HG02642 (cell line): ENCODE data around the gene TMA7.
"Not testable (repeated sequence)": the region's sequence is repeated elsewhere in the genome, so short reads cannot be mapped to it uniquely, and the experiment has no call there.

Source experiments
- ATAC-seq: cut with Tn5 transposase; IDR thresholded peaks from one replicate; pipeline ENCODE4 v1.9.1; 2021; ENCODE audit warnings: mild to moderate bottlenecking; ENCODE audit not compliant: unreplicated experiment, poor library complexity

The TMA7 gene

DNA sequence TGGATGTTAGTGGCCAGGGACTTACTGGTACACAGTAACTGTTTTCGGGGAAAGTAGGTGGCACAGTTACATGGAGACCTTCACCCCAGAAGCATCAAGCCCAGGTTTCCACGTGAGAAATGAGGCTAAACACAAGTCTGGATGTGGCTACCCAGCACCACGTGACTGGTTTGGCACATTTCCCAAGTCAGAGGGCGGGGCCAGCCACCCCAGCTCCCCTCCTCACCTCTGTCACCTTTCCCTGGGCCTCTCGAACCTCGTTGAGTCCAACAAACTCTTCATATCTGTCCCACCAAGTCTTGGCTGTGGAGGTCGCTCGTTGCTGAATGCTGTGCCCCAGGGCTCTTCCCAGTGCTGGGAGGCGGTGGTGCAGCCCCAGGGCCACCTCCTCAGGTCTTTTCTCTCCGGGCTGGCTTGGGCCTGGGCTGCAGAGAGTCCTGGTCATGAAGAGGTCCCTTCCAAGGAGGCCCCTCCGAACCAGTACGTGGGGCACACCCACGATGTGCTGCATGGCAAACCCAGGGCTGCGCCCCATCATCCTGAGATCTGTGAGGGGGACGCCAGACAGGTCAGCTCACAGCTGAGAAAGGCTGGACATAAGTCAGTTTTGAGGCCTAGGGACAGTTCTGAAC, 5.3 kb upstream of the TMA7 start:
- no peak for ATAC-seq

DNA sequence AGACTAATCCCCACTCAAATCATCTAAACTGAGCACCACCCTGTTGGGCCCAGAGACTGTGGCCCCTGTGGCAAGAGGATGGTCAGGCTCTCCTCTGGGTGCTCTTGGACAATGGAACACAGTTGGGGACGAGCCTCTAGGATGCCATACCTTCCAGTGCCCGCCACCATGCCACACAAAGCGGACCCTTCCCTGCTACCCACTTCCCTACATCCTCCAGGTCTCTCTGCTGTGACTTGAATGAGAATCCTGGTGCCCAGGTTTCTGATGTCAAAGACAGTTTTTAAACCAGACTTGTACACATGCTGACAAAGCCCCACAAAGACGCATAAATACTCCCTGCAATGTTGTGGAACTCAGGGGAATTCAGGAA, 4.8 kb upstream of the TMA7 start:
- ATAC-seq = no peak

DNA sequence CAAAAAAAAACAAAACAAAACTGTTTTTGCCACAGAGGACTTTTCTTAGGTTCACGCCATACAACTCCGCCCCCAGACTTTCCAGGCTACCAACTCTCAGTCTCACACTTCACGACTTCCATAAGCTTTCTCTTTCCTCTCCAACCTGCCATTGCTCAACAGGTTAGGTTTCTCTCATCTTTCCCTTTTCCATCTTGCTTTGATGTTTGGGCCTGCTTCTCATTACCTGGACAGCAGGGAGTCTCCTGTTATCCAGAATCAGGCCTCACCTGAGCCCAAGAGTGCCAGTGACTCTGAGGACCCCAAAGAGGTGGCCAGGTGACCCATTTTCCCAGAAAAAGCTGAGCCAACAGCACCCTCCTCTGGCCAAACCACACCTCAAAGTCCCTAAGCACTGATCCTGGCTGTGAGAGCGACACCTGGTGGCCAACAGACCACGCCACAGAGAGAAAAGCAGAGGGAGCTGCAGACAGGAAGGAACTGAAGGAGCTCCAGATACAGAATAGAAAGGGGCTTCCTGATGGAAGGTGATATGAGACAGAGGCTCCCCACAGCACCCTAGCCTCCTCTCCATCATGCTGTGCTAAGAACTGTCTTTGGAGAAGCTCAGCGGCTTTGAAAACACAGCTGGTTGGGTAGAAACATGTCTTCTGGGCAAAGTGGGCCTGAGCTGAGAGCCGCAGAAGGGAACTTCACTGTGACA, 4.1 kb upstream of the TMA7 start:
- no peak for ATAC-seq

DNA sequence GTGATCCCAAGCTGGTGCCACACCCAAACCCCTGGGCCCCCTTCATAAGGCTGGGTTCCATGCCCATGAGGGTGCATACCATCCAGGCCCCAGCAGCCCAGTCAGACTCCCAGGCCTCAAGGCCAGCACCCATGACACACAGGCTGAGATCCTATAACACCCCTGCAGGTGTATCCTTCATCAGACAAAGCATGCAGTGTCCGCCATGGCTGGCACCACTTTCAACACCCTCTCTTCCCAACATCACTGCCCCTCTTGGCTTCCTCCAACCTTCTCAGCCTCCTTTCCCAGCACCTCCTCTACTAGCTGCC, 3.6 kb upstream of the TMA7 start:
- no peak for ATAC-seq

DNA sequence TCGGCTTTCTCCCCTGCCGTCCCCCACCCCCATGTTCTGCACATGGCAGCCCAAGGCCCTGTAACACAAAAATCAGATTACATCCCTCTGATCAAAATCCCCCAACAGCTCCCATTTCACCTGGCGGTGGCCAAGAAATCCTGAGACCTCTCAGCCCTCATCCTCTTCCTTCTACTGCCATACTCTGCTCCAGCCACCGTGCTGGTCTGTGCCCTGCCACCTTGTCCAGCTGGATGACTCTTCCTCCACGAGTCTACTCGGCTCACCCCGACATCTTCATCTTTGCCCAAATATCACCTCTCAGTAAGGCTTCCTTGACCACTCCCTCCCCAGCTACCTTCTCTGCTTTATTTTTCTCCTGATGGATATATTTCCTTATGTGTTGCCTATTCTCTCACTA, 3.2 kb upstream of the TMA7 start:
- no peak for ATAC-seq

DNA sequence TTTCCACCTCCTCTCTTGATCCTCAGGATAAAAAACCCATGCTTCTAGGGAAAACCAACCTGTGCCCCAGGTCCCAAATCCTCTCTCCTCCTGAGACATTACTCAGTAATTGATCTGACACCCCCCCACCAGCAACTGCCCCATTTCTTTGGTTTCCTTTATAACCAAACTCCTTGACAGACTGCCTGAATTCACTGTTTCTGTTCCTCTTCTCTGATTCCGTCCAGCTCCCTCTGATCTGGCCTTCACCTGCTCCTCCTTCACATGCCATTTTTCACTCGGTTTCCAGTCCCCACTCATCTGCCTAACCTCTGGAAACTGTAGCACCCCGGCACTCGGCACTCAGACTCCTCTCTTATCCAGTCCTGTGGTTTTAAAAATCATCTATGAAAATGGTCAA, 2.2 kb upstream of the TMA7 start:
- no peak for ATAC-seq

DNA sequence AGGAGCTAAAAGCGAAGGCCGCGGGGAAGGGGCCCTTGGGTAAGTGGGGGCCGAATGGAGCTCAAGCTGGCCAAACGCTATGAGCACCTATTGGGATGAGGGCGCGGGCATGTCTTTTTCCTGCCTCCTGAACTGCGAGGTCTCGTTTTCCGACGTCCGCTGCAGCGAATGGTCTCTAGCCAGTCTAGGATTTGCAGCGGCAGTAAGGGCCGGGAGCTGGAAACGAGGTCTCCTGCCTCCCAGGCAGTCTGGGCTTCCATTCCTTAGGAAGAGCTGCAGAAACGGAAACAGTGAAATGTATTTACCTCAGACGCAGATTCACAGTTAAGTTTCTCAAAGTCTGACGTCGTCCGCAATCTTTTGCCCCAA, 517 bp downstream of the TMA7 start:
- ATAC-seq = peak; percentile 4

DNA sequence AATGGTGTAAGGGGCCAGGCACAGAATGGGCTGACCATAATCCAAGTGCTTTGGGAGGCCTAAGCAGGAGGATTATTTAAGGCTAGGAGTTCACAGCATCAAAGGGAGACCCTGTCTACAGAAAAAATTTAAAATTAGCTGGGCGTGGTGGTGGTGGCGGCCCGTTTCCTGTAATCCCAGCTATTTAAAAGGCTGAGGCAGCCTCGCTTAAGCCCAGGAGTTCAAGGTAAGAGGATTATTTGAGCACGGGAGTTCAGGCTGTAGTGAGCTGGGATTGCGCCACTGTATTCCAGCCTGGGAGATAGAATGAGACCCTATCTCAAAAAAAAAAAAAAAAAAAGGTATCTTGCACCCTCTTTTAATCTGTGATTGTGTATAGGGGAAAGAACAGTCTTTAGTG, 1.9 kb downstream of the TMA7 start:
- ATAC-seq = no peak

DNA sequence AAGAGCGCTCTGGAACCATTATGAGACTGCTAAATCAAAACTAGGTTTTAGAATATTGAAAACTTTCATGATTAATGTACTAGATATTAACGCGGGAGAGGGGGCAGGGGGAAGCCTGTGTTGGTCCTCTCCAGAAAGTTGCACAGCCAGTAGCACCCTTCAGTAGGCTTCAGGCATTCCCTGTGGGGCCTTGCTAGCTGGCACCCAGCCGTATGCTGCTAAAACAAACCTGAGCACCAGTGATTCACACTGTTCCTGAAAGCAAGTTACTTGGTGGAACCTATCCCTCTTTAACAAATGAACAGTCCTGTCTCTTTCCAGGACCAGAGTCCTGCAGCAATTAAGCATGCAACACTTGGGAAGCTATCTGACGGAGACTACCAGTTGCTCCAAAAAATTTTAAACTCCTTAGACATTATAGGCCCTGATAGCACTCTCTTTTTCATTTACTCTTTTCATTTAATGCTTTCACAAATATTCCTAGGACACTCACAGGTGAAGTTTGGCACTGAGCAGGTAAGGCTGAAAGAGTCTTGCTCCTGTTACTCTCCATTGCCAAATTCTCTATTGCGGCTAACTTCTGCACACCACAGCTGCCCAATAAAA, 5.3 kb downstream of the TMA7 start:
- ATAC-seq = no peak

DNA sequence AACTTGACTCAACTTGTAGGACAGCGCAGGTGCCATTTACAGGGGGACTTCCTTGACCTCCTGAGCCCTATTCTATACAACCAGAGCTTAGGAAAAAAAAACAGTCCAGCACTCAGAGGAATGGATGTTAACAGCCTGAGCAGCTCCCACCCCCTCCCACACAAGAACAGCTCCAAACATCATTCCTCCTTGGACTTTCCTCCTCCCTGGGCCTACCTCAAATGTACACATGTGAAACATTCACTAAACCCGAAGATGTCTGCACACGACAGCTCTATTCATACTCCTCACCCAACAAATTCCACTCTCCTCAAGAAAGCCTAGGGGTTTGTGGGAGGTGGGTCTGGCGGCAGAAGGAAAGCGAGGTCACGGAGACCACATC, 6.0 kb downstream of the TMA7 start:
- no peak for ATAC-seq

DNA sequence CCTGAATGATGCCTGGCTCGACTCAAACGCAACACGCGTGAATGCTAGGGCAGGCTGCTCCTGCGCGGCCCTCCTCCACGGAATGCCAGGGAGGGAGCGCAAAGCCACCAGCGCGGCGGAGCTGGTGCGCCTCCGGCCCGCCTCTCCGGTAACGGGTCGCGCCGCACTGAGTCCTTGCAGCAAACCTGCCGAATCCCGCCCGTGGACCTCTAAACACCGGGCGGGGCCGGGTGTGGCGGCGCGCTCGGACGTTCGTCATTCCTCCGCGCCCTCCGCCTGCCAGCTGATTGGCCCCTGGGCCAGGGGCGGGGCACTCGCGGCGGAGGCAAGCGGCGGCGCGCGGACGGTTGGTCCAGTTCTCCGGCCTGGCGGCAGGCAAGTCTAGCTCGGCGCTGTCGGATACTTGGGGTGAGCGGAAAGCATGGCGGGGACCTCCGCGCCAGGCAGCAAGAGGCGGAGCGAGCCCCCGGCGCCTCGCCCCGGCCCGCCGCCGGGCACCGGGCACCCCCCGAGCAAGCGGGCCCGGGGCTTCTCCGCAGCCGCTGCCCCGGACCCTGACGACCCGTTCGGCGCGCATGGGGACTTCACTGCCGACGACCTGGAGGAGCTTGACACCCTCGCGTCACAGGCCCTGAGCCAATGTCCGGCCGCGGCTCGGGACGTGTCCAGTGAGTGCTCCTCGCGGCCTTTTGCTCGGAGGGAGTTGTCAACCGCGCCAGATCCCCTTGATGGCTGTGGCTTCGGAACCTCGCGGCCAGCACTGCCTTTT, 6.6 kb downstream of the TMA7 start, which contains the start of gene ATRIP:
Gene ATRIP, plus strand, starts transcription at position 313 of the 769 bp plus-strand sequence. Its CDS starts 109 bp downstream, at position 422.
- ATAC-seq = peak; percentile 91

DNA sequence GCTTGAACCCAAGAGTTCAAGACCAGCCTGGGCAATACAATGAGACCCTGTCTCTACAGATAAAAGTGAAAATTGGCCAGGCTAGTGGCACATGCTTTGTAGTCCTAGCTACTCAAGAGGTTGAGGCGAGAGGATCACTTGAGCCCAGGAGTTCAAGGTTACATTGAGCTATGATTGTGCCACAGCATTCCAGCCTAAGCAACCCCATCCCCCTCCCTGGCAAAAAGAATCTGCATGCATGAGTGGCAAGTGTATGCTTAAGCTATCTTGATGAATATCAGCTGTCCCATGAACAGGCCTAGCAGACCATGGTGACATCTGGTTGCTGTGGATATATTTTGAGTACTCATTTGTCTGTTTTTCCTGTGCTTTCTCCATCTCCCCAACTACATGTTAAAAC, 11.2 kb downstream of the TMA7 start:
- ATAC-seq = no peak

DNA sequence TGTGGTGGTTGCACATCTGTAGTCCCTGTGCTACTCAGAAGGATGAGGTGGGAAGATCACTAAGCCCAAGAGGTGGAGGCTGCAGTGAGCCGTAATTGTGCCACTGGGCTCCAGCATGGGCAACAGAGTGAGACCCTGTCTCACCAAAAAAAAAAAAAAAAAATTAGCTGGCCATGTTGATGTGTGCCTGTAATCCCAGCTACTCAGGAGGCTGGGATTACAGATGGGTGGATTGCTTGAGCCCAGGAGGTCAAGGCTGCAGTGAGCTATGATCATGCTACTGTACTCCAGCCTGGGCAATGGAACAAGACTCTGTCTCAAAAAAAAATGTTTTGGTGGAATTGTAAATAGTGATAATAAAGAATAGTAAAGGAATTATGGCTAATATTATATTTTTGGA, 16.4 kb downstream of the TMA7 start:
- no peak for ATAC-seq

DNA sequence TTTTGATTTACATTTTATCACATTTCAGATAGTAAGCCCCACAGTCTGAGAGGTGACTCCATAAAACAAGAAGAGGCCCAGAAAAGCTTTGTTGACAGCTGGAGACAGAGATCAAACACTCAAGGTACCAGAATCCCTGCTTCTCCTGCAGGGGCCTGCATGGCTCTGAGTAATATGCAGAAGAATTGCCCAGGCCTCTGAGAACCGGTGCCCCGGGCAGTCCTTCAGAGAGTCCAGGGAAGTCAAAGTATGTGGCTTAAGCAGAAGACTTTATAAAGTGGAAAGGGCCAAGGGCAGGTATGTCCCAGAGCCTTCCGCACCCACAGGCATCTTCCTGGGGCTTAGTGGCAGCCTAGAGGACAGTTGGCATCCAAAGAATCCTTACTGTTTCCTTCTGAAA, 19.3 kb downstream of the TMA7 start:
- no peak for ATAC-seq

DNA sequence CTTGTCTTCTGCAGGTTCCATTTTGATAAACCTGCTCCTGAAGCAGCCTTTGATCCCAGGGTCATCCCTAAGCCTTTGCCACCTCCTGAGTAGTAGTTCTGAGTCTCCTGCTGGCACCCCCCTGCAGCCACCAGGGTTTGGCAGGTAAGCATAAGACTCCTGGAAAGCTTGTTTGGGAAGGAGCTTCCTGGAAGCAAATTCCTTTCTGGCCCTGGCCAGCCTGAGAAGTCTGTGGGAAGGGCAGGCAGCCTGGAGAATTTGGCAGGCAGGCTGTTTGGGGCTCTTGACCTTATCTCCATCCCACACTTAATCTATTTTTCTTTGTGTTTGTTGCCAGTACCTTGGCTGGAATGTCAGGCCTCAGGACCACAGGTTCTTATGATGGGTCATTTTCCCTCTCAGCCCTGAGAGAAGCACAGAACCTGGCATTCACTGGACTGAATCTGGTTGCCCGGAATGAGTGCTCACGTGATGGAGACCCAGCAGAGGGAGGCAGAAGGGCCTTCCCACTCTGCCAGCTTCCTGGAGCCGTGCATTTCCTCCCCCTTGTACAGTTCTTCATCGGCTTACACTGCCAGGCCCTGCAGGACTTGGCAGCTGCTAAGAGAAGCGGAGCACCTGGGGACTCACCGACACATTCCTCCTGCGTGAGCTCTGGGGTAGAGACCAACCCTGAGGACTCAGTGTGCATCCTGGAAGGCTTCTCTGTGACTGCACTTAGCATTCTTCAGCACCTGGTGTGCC, 19.9 kb downstream of the TMA7 start:
- no peak for ATAC-seq

DNA sequence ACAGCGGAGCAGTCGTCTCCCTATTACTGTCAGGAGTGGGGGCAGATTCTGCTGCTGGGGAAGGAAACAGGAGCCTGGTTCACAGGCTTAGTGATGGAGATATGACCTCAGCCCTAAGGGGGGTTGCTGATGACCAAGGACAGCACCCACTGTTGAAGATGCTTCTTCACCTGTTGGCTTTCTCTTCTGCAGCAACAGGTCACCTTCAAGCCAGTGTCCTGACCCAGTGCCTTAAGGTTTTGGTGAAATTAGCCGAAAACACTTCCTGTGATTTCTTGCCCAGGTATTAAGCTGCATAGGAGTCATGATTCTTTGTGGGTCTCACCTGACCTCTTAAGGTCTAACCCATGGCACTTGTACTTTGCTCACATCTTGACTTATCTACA, 20.5 kb downstream of the TMA7 start:
- ATAC-seq = no peak

DNA sequence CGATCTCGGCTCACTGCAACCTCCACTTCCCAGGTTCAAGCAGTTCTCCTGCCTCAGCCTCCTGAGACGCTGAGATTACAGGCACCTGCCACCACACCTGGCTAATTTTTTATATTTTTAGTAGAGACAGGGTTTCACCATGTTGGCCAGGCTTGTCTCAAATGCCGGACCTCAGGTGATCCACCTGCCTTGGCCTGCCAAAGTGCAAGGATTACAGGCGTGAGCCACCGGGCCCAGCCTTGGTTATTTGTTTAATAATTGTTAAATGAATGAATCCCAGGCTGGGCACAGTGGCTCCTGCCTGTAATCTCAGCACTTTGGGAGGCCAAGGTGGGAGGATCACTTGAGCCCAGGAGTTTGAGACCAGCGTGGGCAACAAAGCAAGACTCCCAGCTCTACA, 21.7 kb downstream of the TMA7 start:
- not testable (repeated sequence) for ATAC-seq

DNA sequence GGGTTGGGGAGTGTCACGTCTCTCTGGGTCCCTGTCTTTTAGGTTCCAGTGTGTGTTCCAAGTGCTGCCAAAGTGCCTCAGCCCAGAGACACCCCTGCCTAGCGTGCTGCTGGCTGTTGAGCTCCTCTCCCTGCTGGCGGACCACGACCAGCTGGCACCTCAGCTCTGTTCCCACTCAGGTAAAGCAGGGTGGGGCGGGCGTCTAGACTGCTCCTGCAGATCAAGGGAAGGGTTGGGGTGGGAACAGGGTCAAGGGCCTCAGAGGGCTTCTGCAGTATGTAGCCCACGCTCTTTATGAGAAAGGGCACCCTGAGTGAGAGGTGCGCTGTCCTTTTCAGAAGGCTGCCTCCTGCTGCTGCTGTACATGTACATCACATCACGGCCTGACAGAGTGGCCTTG, 23.6 kb downstream of the TMA7 start:
- no peak for ATAC-seq

DNA sequence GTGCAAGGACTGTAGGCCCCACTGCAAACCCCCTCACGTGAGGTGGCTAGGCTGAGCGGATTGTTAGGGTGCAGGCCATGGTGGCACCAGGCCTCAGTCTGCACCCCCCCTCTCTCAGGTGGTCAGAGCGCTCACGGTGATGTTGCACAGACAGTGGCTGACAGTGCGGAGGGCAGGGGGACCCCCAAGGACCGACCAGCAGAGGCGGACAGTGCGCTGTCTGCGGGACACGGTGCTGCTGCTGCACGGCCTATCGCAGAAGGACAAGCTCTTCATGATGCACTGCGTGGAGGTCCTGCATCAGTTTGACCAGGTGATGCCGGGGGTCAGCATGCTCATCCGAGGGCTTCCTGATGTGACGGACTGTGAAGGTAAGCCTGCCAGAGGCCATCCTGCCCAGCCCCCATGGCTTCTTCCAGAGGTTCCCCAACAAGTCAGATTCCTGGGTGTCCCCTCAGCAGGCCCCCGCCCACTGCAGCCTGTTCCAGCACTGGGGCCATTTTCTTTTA, 24.7 kb downstream of the TMA7 start:
- no peak for ATAC-seq

DNA sequence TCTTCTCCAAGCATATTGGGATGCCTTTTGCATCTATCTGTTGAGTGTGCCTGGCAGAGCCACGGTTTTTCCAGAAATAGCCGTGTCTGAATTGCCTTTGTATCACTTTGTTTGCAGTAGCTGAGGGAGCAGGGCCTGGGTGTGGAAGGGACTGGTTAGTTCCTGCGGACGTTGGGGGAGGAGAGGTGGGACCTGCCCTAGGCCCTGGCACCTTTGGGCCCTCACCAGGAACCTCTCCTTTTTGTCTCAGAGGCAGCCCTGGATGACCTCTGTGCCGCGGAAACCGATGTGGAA, 25.1 kb downstream of the TMA7 start:
- no peak for ATAC-seq
